NCI-H226 (cell line): ENCODE results near the gene LGR4.
"Not testable (repeated sequence)": the region's sequence is repeated elsewhere in the genome, so short reads cannot be mapped to it uniquely, and the experiment has no call there.

Source experiments
- DNase-seq: peaks from one replicate; pipeline ENCODE4 v3.0.0-alpha.2; 2015

LGR4 gene

GRCh38 chr11:27331981-27332380 is 140.6 kb downstream of the LGR4 start:
- peak; percentile 91 for DNase-seq

- no peak for DNase-seq
Measured at GRCh38 chr11:27330633-27331270, 141.8 kb downstream of the LGR4 start.

DNA sequence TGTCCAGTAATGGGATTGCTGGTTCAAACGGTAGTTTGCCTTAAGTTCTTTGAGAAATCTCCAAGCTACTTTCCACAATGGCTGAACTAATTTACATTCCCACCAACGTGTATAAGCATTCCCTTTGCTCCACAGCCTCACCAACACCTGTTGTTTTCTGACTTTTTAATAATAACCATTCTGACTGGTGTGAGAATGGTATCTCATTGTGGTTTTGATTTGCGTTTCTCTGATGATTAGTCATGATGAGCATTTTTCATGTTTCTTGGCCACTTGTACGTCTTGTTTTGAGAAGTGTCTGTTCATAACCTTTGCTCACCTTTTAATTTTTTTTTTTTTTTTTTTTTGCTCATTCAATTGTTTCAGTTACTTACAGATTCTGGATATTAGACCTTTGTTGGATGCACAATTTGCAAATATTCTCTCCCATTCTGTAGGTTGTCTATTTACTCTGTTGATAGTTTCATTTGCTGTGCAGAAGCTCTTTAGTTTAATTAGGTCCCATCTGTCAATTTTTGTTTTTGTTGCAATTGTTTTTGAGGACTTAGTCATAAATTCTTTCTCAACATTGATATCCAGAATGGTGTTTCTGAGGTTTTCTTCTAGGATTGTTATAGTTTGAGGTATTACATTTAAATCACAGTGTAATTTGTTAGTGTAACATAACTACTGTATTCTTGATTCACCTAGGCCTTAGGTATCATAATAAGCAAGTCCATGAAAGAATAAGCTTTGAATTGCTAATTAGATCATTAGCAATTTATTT is 142.5 kb downstream of the LGR4 start:
- peak; percentile 50 for DNase-seq

- no peak for DNase-seq
Measured at GRCh38 chr11:27328614-27329013, 144.0 kb downstream of the LGR4 start.

GRCh38 chr11:27327064-27327463 is 145.5 kb downstream of the LGR4 start:
- DNase-seq: not testable (repeated sequence)

DNA sequence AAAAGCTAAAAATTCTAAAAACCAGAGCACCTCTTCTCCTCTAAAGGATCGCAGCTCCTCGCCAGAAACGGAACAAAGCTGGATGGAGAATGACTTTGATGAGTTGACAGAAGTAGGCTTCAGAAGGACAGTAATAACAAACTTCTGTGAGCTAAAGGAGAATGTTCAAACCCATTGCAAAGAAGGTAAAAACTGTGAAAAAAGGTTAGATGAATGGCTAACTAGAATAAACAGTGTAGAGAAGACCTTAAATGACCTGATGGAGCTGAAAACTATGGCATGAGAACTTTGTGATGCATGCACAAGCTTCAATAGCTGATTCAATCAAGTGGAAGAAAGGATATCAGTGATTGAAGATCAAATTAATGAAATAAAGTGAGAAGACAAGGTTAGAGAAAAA is 150.4 kb downstream of the LGR4 start:
- DNase-seq: not testable (repeated sequence)

DNA sequence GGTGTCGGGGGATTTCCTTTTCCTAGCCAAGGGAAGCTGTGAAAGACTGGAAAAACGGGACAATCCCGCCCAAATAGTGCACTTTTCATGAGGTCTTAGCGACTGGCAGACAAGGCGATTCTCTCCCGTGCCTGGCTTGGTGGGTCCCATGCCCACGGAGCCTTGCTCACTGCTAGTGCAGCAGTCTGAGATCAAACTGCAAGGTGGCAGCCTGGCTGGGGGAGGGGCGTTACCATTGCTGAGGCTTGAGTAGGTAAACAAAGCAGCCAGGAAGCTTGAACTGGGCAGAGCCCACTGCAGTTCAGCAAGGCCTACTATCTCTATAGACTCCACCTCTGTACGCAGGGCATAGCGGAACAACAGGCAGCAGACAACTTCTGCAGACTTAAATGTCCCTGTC is 151.2 kb downstream of the LGR4 start:
- DNase-seq: not testable (repeated sequence)

GRCh38 chr11:27319072-27319471 is 153.5 kb downstream of the LGR4 start:
- DNase-seq: no peak

DNA sequence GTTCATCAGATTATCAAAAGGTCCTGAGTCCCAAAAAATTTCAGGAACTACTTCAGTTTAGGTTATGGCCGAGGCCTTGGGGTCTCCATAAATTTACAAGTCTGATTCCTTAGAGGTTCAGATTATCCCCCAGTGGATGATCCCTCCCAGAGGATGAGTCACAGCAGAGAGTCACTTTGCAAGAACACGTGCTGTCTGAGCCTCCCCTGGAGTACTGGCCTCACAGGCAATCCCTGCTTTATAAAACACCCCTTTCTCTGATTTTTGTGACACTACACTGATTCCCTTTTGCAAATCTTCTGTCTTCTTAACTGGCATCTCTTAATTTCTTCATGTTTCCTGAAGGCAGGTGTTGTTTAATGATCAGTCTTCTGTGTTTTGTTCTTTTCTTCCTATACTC is 154.8 kb downstream of the LGR4 start:
- DNase-seq: peak; percentile 15
